GM19328 (cell line): ENCODE data around the gene CIROP.

Experiments used
- ATAC-seq: cut with Tn5 transposase; IDR thresholded peaks from one replicate; pipeline ENCODE4 v1.9.1; 2021; ENCODE audit warnings: mild to moderate bottlenecking, moderate library complexity; ENCODE audit not compliant: unreplicated experiment

Gene CIROP

GRCh38 chr14:23070262-23071129, 34.3 kb downstream of the CIROP start:
- no peak for ATAC-seq

- ATAC-seq = no peak
These were observed 35.4 kb downstream of the CIROP start for GRCh38 chr14:23069413-23069806.

GRCh38 chr14:23068789-23069412, 35.9 kb downstream of the CIROP start:
- ATAC-seq = no peak

GRCh38 chr14:23067847-23068788, 36.7 kb downstream of the CIROP start:
- ATAC-seq = no peak

- no peak for ATAC-seq
These were observed 37.7 kb downstream of the CIROP start for GRCh38 chr14:23066855-23067744.

- no peak for ATAC-seq
These were observed 38.4 kb downstream of the CIROP start for GRCh38 chr14:23066368-23066767.

- no peak for ATAC-seq
These were observed 41.2 kb downstream of the CIROP start for GRCh38 chr14:23063601-23064000.

- ATAC-seq = no peak
These were observed 42.8 kb downstream of the CIROP start for GRCh38 chr14:23062002-23062401.

GRCh38 chr14:23060536-23061260, 44.1 kb downstream of the CIROP start:
- no peak for ATAC-seq

- no peak for ATAC-seq
These were observed 45.9 kb downstream of the CIROP start for GRCh38 chr14:23058654-23059504.

- ATAC-seq = peak; percentile 47
These were observed 46.8 kb downstream of the CIROP start for GRCh38 chr14:23057757-23058653.

- peak; percentile 37 for ATAC-seq
These were observed 47.6 kb downstream of the CIROP start, which contains the start of gene CDH24 for GRCh38 chr14:23056956-23057756. CDH24 (minus strand) TSS chr14:23057520; CDS start chr14:23055733, 1,787 bp downstream.

GRCh38 chr14:23056145-23056955, 48.4 kb downstream of the CIROP start:
- ATAC-seq = peak; percentile 36

- ATAC-seq = no peak
These were observed 49.1 kb downstream of the CIROP start for GRCh38 chr14:23055621-23056144.

- ATAC-seq = no peak
These were observed 49.6 kb downstream of the CIROP start for GRCh38 chr14:23055147-23055550.
